NCI-H2081 treated with DMSO at 0.1 percent for 48 hours (cell line): ENCODE measurements around the gene NR4A1.

Experiments used
- DNase-seq: peaks from one replicate; lab custom pipeline; 2025; lab: John Stamatoyannopoulos, UW

NR4A1 gene

GRCh38 chr12:52050758-52051541 is at the start of gene NR4A1:
Gene NR4A1 (plus strand): TSS chr12:52051442. CDS start chr12:52054329, 2,887 bp downstream.
- no peak for DNase-seq

DNA sequence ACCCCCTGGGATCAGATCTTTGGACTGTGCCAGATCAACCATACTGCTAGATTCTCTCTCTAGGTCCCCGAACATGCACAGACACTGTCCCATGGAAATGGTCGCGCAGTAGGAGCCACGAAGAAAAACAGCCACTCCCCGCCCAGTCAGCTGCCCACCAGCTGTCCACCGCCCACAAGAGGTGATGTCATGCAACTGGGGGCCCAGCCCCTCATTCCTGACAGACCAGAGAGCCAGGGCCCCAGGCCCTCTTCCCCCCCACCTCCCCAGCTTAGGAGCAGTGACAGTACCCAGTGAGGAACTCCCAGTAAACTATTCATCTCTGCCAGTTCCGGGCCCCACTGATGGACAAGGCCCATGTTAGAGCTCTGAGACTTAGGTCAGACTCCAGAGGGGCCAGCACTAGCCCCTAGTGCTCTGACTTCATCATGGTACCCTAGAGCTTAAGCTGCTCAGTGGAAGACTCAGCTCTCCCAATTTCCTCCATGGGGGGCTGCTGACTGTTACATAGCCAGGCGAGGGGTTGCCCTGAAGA is 48.2 kb upstream of the NR4A1 start:
- no peak for DNase-seq

GRCh38 chr12:52003591-52003990 is 47.7 kb upstream of the NR4A1 start:
- DNase-seq = no peak

DNA sequence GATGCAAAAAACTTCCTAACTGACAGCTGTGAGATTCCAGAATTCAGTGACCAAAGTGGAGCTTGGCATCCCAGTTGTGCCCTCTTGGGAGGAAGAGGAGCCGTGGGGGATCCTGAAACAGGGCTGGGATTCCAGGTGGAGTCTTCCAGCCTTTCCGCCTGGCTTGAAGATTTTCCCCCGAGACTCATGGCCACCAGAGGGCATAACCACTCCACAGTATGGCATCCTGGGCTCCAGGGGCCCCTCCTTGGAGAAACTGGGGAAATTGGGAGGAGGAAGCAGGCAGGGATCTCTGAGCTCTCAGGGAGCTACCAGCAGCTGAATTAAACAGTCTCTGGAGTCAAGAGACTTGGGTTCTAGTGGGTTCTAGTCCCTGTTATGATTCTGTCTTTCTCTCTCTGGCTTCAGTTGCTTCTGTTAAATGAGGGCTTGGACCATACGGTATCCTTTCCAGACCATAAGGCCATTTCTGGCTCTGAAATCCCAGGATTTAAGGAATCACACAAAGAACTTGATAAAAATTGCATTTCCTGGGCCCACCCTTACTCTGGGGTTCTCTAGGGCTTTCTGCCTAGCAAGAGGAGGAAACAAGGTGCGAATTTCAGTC is 47.1 kb upstream of the NR4A1 start:
- peak; percentile 59 for DNase-seq

GRCh38 chr12:52005218-52005902 is 45.9 kb upstream of the NR4A1 start:
- DNase-seq = no peak

GRCh38 chr12:52005903-52006703 is 45.1 kb upstream of the NR4A1 start:
- DNase-seq = no peak

DNA sequence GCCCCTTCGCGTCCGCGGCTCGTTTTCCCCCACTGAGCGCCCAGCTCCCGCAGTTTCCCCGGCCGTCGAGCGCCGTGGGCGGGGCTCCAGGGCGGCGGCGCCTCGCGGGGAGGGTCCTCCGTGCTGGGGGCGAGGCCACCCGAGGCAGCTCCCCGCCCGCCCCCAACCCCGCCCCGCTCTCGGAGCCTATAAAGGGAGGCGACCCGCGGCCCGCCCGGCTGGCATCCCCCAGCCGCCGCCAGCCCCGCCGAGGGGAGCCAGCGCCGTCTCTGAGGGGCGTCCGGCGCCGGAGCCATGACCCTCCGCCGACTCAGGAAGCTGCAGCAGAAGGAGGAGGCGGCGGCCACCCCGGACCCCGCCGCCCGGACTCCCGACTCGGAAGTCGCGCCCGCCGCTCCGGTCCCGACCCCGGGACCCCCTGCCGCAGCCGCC is 44.5 kb upstream of the NR4A1 start, which contains the start of gene TAMALIN:
Gene TAMALIN, plus strand, starts transcription at position 221 of the 432 bp plus-strand sequence. Its CDS starts 74 bp downstream, at position 295.
- DNase-seq = no peak

DNA sequence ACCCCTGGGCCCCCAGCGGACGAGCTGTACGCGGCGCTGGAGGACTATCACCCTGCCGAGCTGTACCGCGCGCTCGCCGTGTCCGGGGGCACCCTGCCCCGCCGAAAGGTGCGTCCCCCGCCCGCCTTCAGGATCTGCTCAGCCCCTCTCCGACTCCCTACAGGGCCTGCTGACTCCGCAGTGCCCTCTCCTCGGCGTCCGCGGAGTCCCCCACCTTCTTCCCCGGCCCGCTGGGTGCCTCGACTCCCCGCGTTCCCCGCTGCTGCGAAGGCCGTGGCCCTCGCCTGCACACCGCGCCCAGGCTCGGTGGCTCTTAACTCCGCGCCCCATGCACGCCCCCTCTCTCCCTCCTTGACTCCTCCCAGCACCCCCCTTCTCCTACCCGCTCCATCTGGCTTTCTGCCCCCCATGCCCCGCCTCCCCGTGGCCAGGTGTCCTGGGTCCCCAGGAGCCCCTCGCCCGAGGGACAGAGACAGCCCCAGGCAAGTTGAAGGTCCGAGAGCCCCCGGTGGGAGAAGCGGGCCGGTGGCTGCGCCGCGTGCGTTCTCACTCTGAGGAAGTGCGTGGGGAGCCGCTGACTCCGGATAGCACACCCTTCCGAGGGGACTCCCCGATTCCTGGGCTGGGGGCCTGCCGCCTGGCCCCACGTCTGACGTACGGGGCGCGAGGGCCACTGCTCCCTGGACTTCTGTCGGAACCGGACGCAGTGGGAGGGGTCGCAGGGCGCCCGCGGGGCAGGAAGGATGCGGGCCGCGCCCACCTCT is 43.9 kb upstream of the NR4A1 start:
- DNase-seq = no peak

- DNase-seq = no peak
These were observed 43.2 kb upstream of the NR4A1 start for GRCh38 chr12:52007982-52008510.

DNA sequence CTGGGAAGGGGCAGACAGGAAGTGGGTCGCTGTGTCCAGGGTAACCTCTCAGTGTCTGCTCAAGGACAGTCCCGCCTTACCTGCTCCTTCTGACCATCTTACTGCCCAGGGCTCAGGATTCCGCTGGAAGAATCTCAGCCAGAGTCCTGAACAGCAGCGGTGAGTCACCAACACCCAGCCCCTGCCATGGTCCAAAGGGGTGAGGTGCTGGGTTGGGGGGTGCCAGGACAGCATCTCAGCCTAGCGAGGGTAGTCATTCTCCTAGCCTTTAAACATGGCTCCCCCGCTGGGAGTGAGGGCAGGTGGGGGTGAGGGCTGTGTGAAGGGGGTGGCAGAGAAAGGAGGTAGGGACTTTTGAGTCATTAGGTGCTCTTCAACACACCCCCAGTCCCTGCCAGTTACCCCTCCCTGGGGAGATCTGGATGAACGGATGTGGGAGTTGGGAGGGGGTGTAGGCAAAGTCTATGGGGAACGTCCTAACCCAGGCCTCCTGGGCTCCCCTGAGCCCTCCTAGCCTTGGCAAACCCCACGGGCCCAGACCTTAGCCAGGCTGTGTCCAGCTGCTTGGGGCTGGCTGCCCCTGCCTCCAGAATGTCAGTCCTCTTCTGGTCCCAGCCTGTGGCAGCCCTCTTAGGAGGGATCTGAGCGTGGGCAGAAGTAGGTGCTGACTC is 42.0 kb upstream of the NR4A1 start:
- DNase-seq = no peak

DNA sequence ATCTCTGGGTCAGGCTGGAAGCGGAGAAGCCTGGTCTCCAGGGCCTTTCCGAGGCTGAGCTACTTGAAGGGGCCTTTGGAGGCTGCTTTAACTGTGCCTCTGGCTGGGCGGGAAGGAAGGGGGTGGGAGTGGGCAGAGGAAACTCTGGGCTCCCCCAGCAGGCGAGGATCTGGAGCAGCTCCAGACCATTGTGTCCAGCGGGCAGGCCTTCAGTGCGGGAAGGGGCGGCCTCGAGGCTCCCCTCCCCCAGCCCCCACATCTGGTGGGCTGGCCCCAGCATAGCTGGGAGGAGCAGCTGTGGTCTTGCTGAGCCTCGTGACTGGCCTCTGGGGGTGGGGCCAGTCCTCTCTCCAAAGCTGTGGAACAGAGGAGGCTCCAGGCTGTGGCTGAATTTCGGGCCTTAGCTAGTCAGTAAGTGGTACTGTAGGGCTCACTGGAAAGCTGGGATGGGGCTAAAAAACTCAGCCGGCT is 41.1 kb upstream of the NR4A1 start:
- no peak for DNase-seq

DNA sequence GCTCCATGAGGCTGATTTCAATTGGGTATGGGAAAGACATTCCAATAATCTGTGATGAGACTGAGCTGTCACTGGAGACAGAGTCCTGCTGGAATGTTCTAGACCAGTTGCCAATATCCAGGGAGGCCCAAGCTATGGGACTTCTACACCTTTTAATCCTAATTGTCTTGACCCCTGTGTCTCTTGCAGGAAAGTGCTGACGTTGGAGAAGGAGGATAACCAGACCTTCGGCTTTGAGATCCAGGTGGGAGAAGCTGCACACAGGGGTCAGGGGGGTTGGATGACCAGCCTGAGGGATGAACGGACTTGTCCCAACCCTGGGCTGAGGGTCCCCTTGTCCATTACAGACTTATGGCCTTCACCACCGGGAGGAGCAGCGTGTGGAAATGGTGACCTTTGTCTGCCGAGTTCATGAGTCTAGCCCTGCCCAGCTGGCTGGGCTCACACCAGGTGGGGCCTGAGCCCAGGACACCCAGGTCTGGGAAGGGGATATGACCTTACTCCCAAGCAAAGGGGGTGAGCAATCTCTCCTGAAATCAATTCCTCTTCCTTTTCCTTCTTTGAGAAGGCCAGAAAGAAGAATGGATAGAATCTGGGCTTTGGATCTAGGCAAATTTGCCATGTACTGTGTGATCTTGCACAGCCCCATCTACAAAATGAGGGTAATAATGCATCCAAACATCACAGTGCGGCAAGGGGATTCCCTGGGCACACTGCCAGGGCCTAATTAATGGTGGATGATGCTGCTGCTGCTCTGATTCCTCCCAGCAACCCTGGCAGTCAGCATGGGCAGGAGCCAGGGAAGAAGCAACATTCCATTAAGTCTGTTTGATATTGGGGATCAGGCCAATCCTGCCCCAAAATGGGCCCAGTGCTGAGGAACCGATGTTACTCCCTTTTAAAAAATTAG is 40.3 kb upstream of the NR4A1 start:
- DNase-seq = no peak

DNA sequence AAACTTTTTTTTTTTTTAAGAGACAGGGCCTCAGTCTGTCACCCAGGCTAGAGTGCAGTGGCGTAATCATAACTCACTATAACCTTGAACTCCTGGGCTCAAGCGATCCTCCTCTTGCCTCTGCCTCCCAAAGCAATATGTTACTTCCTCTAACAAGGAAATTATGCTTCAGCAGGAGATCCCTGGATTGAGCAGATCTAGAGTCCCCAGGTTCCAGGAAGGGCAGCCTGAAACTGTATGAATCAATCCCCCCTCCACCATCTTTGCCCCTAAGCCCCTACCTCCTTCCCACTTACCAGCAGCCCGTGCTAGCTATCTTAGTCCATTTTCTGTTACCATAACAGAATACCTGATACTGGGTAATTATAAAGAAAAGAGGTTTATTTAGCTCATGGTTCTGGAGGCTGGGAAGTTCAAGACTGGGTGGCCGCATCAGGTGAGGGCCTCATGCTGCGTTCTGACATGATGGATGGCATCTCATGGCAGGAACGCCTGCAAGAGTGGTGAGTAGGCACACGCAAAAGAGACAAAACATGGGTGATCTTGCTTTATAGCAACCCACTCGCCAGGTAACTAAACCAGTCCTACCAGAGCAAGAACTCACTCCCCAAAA is 39.5 kb upstream of the NR4A1 start:
- no peak for DNase-seq

GRCh38 chr12:52013626-52014310 is 37.5 kb upstream of the NR4A1 start:
- no peak for DNase-seq

- DNase-seq = no peak
These were observed 36.4 kb upstream of the NR4A1 start for GRCh38 chr12:52014567-52015530.

GRCh38 chr12:52015532-52016041 is 35.7 kb upstream of the NR4A1 start:
- DNase-seq = no peak
